B cell (primary cell): ENCODE data around the gene GIMAP6. TPM values are rescaled to one million over a fixed set of nuclear protein-coding genes. Genes with fewer than 3 reads are reported as not detected.

Source experiments
- ATAC-seq: fragments of 200-7000 bp; cut with Tn5 transposase; one replicate; pipeline ENCODE4 v1.10.0; 2021; ENCODE audit warnings: low read depth, mild to moderate bottlenecking, moderate number of reproducible peaks, moderate library complexity
- CTCF ChIA-PET: fragments of 350-600 bp; sonication (Branson Sonifier 250); formaldehyde crosslinking; loops from one replicate; lab custom pipeline; 2021; ENCODE audit warnings: antibody characterized with exemption, inconsistent platforms; lab: Charles Lee
- POLR2A ChIA-PET: fragments of 350-600 bp; sonication (Branson Sonifier 250); formaldehyde crosslinking; loops from one replicate; lab custom pipeline; 2021; ENCODE audit warnings: antibody characterized with exemption; lab: Charles Lee
- DNase-seq: peaks from one replicate; pipeline ENCODE4 v3.0.0; 2013
- H2AFZ ChIP-seq: 2 replicates; pipeline ENCODE4 v1.6.1; 2012; ENCODE audit warnings: mild to moderate bottlenecking, low read depth, low read length; ENCODE audit not compliant: insufficient read depth, poor library complexity, severe bottlenecking
- H3K27ac ChIP-seq, 2 donors: 1 replicate in 1 of 2; 2 replicates in 1 of 2; pipeline ENCODE4 v1.5.1; 2012 to 2013; ENCODE audit warnings: low read length in 2 of 2, mild to moderate bottlenecking in 2 of 2, moderate library complexity in 1 of 2
- H3K27me3 ChIP-seq, 4 experiments: fragments of 200-600 bp in 1 of 4; sonication (generic) in 1 of 4; replicated peaks in 1 of 4; 1 replicate in 2 of 4; 2 replicates in 2 of 4; pipeline versions ENCODE4 v1.6.1 to v1.7.0; 2013 to 2016; ENCODE audit warnings: low read length in 3 of 4, mild to moderate bottlenecking in 2 of 4, mixed read lengths in 1 of 4, moderate library complexity in 1 of 4; ENCODE audit not compliant: insufficient read depth in 4 of 4, control insufficient read depth in 3 of 4; ENCODE audit errors: control extremely low read depth in 1 of 4
- H3K36me3 ChIP-seq, 2 experiments: replicated peaks in 1 of 2; 1 replicate in 1 of 2; 2 replicates in 1 of 2; pipeline versions ENCODE4 v1.6.1 to v1.7.1; 2013; ENCODE audit warnings: low read length in 1 of 2; ENCODE audit not compliant: insufficient read depth in 2 of 2, control insufficient read depth in 1 of 2; ENCODE audit errors: control extremely low read depth in 1 of 2, extremely low read depth in 1 of 2
- H3K4me1 ChIP-seq, 2 donors: fragments of 200-600 bp in 1 of 2; sonication (generic) in 1 of 2; 1 replicate in 1 of 2; 2 replicates in 1 of 2; pipeline versions ENCODE4 v1.5.1 to v1.6.1; 2013 to 2017; ENCODE audit warnings: low read length in 2 of 2; ENCODE audit not compliant: control insufficient read depth in 2 of 2, insufficient read depth in 2 of 2
- H3K4me2 ChIP-seq: replicated peaks from 2 replicates; pipeline ENCODE3; 2012; ENCODE audit warnings: mild to moderate bottlenecking, low read depth, low read length; ENCODE audit not compliant: poor library complexity, severe bottlenecking
- H3K4me3 ChIP-seq, 5 experiments: fragments of 200-600 bp in 1 of 5; sonication (generic) in 1 of 5; 1 replicate in 3 of 5; 2 replicates in 2 of 5; pipeline versions ENCODE4 v1.5.1 to v1.7.0; 2011 to 2016; ENCODE audit warnings: low read length in 4 of 5, mild to moderate bottlenecking in 4 of 5, low read depth in 2 of 5, control low read depth in 1 of 5, moderate library complexity in 1 of 5; ENCODE audit not compliant: insufficient read depth in 1 of 5; ENCODE audit errors: control extremely low read depth in 1 of 5, extremely low read depth in 1 of 5
- H3K79me2 ChIP-seq: fragments of 200-600 bp; sonication (generic); one replicate; pipeline ENCODE4 v1.6.0; 2016; ENCODE audit warnings: low read length; ENCODE audit not compliant: control insufficient read depth, insufficient read depth
- H3K9ac ChIP-seq: fragments of 200-600 bp; sonication (generic); 2 replicates; pipeline ENCODE4 v1.6.1; 2017; ENCODE audit warnings: mild to moderate bottlenecking, low read length, moderate library complexity
- H3K9me3 ChIP-seq, 3 donors: one replicate each; pipeline versions ENCODE4 v1.6.1 to v1.7.1; 2013; ENCODE audit warnings: low read length in 2 of 3; ENCODE audit not compliant: control insufficient read depth in 2 of 3, insufficient read depth in 1 of 3; ENCODE audit errors: control extremely low read depth in 1 of 3
- H4K20me1 ChIP-seq: 2 replicates; pipeline ENCODE4 v1.6.0; 2012; ENCODE audit warnings: mild to moderate bottlenecking, low read length; ENCODE audit not compliant: insufficient read depth, control insufficient read depth, poor library complexity, severe bottlenecking
- H3K27ac Mint-ChIP-seq: one replicate; pipeline ENCODE4 v1.8.0; 2021; ENCODE audit warnings: mixed read lengths
- H3K27me3 Mint-ChIP-seq: one replicate; pipeline ENCODE4 v1.8.0; 2021; ENCODE audit warnings: mixed read lengths
- H3K4me1 Mint-ChIP-seq: one replicate; pipeline ENCODE4 v1.8.0; 2021; ENCODE audit warnings: mixed read lengths
- H3K4me3 Mint-ChIP-seq: one replicate; pipeline ENCODE4 v1.8.0; 2021; ENCODE audit warnings: mixed read lengths
- H3K9me3 Mint-ChIP-seq: one replicate; pipeline ENCODE4 v1.8.0; 2022; ENCODE audit warnings: mixed read lengths; ENCODE audit not compliant: insufficient read depth
- CTCF ChIP-seq: fragments of 200-600 bp; IDR thresholded peaks from one replicate; pipeline ENCODE4 v1.8.0; 2022; ENCODE audit warnings: antibody characterized with exemption, mild to moderate bottlenecking
- EZH2 ChIP-seq: IDR thresholded peaks from 2 replicates; pipeline ENCODE4 v1.6.1; 2012; ENCODE audit warnings: borderline replicate concordance, low read depth, mild to moderate bottlenecking, moderate library complexity, low read length; ENCODE audit not compliant: insufficient read depth, poor library complexity, severe bottlenecking
- WGBS: methylation state at CpG from one replicate; pipeline ENCODE4 v1.1.5; 2013; ENCODE audit warnings: missing lambda C conversion rate; ENCODE audit not compliant: insufficient coverage; 5-methylcytosine and 5-hydroxymethylcytosine counted together
- intact Hi-C: fragments of 100-400 bp; cut with micrococcal nuclease; formaldehyde crosslinking; loops from one replicate; pipeline ENCODE4 v1.10.0; 2022
- polyA plus RNA-seq: library from polyadenylated mRNA; depleted of rRNA; stranded (reverse); fragments of >200 nt; gene quantifications from 2 replicates; pipeline ENCODE4 v1.2.3, GENCODE V29; 2012
- total RNA-seq, 2 donors: library from RNA; stranded (reverse); fragments of 120-200 nt in 1 of 2; gene quantifications; 1 replicate in 1 of 2; 2 replicates in 1 of 2; pipeline versions ENCODE4 v1.2.3 to v1.2.4, GENCODE V29; 2013 to 2022

GIMAP6 gene
- total and polyA plus RNA-seq, 2 donors (not counting 1 experiment from before 2014, with no cell fraction given), result 0.39 to 0.45 TPM

GRCh38 chr7:150595361-150595760, 36.8 kb downstream of the GIMAP6 start:
- no peak for DNase-seq
- H3K27me3 ChIP-seq, result peaks cover 0 to 4% (median 0%) of the 10 kb centered on the region in 4 experiments
- H3K9me3 ChIP-seq, result peaks cover 0 to 19% (median 3%) of the 10 kb centered on the region in 3 donors
- ChIA-PET POLR2A (no interaction called here), CTCF (no interaction called here)
- TF ChIP-seq EZH2 (no peak), CTCF (no peak)
- no peak overlapping the region for H3K27ac Mint-ChIP-seq
- H3K4me3 Mint-ChIP-seq, result no peak overlapping the region
- no peak overlapping the region for H3K4me3 ChIP-seq
- no peak overlapping the region for H3K27ac ChIP-seq
- H3K79me2 ChIP-seq, result no peaks in the 10 kb centered on the region
- no peak overlapping the region for H3K4me2 ChIP-seq
- no peak for ATAC-seq
- no peaks in the 10 kb centered on the region for H4K20me1 ChIP-seq
- H3K4me1 Mint-ChIP-seq, result no peaks in the 10 kb centered on the region
- intact Hi-C loops, result no loop called here
- no CpG with 5 or more reads among the region's 2 CpGs for WGBS
- H2AFZ ChIP-seq, result no peak overlapping the region
- H3K27me3 Mint-ChIP-seq, result peaks cover 24% of the 10 kb centered on the region
- H3K9ac ChIP-seq, result no peak overlapping the region
- H3K9me3 Mint-ChIP-seq, result peaks cover 12% of the 10 kb centered on the region
- H3K36me3 ChIP-seq, result no peaks in the 10 kb centered on the region
- H3K4me1 ChIP-seq, result no peaks in the 10 kb centered on the region

- ChIA-PET CTCF (no interaction called here), POLR2A (no interaction called here)
- 87% methylated on average over 2 of the region's 2 CpGs for WGBS
- Mint-ChIP-seq H3K4me1 (no peaks in the 10 kb centered on the region), H3K4me3 (no peak overlapping the region), H3K27me3 (peaks cover 24% of the 10 kb centered on the region), H3K9me3 (peaks cover 12% of the 10 kb centered on the region), H3K27ac (no peak overlapping the region)
- TF ChIP-seq EZH2 (no peak), CTCF (no peak)
- Histone ChIP-seq H3K27ac (no peak overlapping the region), H3K36me3 (no peaks in the 10 kb centered on the region), H3K79me2 (no peaks in the 10 kb centered on the region), H3K4me2 (no peak overlapping the region), H2AFZ (no peak overlapping the region), H3K9ac (no peak overlapping the region), H3K9me3 (peaks cover 0 to 19% (median 3%) of the 10 kb centered on the region in 3 donors), H3K4me1 (no peaks in the 10 kb centered on the region), H4K20me1 (no peaks in the 10 kb centered on the region), H3K27me3 (peaks cover 0 to 4% (median 0%) of the 10 kb centered on the region in 4 experiments), H3K4me3 (no peak overlapping the region)
- intact Hi-C loops, result no loop called here
- no peak for DNase-seq
- ATAC-seq, result no peak
These were observed 37.4 kb downstream of the GIMAP6 start for GRCh38 chr7:150594805-150595204.
